Measurements from ENCODE around the gene HS6ST1.

The HS6ST1 gene

DNA sequence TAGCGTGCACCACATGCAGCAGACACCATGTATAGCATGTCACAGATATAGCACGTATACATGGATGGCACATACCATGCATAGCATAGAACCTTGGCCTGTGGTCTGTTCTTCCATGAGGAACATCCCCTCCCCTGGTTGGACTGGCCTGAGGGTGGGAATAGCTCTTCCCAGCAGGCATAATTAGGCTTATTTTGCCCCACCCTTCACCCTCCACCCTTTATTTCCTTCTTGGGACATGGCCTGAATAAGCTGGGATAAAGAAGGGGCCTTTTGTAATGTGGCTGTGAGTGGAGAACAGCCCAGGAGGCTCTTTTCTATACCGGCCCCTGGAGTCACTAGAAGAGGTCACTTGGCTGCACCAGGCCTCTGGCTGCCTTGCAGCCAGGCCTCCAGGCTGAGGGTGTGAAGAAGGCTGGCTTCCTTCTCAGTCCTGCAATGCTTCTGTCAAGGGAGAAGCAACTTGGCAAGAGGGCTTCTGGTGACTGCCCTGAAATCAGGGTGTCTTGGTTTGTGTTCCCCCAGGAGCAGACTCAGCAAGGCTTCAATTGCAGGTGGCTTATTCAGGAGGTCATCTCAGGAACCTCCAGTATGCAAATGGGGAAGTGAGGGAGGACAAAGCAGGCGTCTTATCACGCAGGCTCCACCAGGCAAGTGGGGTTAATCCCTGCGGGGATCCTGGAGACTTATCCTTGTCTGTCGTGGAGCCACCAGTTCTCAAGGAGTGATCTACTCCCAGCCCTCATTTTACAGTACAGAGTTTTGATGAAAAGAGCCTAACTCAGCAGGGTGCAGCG, 68.2 kb downstream of the HS6ST1 start:
- no peak overlapping the region for H3K4me3 ChIP-seq (ENCODE audit: low read depth, low read length)
- H3K27me3 ChIP-seq (replicated peaks): no peaks in the 10 kb centered on the region
- in situ Hi-C loops (cut with HindIII; ENCODE audit: low pct_ligation_motif_present, low sequenced_read_pairs): no loop called here
- H3K36me3 ChIP-seq (replicated peaks): no peaks in the 10 kb centered on the region
- H3K27ac ChIP-seq: no peak overlapping the region
- DNase-seq: no peak
- TF ChIP-seq CTCF (IDR thresholded peaks at IDR 0.05; ENCODE audit: low read depth, low read length, missing control alignments): no peak

DNA sequence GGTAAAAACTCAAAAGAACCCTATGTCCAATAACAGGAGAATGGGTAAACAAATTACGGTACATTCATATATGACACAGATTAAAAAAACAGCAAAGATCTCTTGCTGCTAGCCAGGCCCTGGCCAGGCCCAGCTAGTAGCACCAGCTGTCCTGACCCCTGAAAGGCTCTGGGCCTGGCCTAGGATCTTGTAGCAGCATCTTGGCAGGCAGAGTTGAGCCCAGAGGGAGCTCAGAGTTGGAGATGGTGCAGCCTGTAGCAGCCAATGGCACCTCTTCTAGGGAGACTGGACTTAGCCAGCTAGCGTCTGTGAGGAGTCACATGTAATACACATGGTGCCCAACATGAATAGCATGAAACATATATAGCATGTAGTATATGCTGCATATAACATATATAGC, 69.1 kb downstream of the HS6ST1 start:
- Histone ChIP-seq H3K4me3 (ENCODE audit: low read depth, low read length) (no peak overlapping the region), H3K36me3 (replicated peaks) (no peaks in the 10 kb centered on the region), H3K27me3 (replicated peaks) (no peaks in the 10 kb centered on the region), H3K27ac (no peak overlapping the region)
- in situ Hi-C loops (cut with HindIII; ENCODE audit: low pct_ligation_motif_present, low sequenced_read_pairs): no loop called here
- no peak for DNase-seq
- TF ChIP-seq CTCF (IDR thresholded peaks at IDR 0.05; ENCODE audit: low read depth, low read length, missing control alignments): no peak

DNA sequence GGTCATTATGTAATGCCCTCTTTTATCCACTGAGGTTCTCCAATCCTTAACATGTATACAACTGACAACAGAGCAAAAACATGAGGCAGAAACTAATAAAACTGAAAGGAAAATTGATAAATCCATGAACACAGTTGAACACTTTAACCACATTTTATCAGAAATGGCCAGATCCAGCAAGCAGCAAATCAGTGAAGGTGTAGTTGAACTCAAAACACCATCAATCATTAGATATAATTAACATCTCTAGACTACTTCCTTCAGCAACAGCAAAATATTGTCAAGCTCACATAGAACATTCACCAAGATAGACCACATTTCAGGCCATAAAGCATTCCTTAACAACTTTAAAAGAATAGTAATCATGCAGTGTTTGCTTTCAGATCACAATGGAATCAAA, 72.9 kb downstream of the HS6ST1 start:
- no peak for TF ChIP-seq CTCF (IDR thresholded peaks at IDR 0.05; ENCODE audit: low read depth, low read length, missing control alignments)
- no peaks in the 10 kb centered on the region for H3K36me3 ChIP-seq (replicated peaks)
- no peak for DNase-seq
- no peak overlapping the region for H3K4me3 ChIP-seq (ENCODE audit: low read depth, low read length)
- in situ Hi-C loops (cut with HindIII; ENCODE audit: low pct_ligation_motif_present, low sequenced_read_pairs): no loop called here
- no peak overlapping the region for H3K27ac ChIP-seq
- no peaks in the 10 kb centered on the region for H3K27me3 ChIP-seq (replicated peaks)

- TF ChIP-seq CTCF (IDR thresholded peaks at IDR 0.05; ENCODE audit: low read depth, low read length, missing control alignments): no peak
- Histone ChIP-seq H3K27ac (no peak overlapping the region), H3K4me3 (ENCODE audit: low read depth, low read length) (no peak overlapping the region), H3K36me3 (replicated peaks) (no peaks in the 10 kb centered on the region), H3K27me3 (replicated peaks) (no peaks in the 10 kb centered on the region)
- no peak for DNase-seq
- in situ Hi-C loops (cut with HindIII; ENCODE audit: low pct_ligation_motif_present, low sequenced_read_pairs): no loop called here
Observed at GRCh38 chr2:128241896-128242295, 76.8 kb downstream of the HS6ST1 start.

DNA sequence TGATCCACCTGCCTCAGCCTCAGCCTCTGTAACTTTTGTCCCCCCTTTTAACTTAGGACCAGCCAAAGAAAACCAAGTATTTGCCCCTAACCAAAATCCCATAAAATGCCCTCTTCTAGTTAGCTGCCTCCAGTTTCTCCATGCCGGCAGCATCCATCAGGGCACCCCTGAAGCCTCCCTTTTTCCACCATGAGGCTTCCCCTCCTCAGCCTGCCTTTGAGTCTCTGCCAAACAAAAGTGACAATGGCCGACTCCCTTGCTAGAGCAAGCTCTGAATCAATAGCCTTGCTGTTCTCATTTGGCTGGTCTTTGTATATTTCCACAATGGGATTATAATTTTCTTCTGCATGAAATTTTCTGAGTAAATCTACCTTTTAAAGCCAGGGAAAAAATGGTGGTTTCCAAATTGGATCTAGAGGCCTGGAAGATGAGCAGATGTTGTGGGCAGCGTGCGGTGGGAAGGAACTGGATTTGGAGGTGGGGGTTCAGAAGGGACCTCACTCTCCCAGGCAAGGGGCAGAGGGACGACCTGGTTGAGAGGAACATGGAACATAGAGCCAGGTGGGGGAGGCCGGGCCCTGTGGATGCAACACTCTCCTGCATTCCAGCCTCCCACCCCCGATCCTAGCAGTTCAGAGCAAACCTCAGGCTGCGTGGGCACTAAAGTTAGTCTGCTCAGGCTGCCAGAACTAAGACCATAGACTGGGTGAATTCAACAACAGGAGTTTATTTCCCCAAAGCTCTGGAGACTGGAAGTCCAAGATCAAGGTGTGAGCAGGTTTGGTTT, 80.6 kb downstream of the HS6ST1 start:
- Histone ChIP-seq H3K4me3 (ENCODE audit: low read depth, low read length) (no peak overlapping the region), H3K36me3 (replicated peaks) (no peaks in the 10 kb centered on the region), H3K27ac (peak overlapping the region; percentile 82), H3K27me3 (replicated peaks) (no peaks in the 10 kb centered on the region)
- TF ChIP-seq CTCF (IDR thresholded peaks at IDR 0.05; ENCODE audit: low read depth, low read length, missing control alignments): no peak
- no peak for DNase-seq
- in situ Hi-C loops (cut with HindIII; ENCODE audit: low pct_ligation_motif_present, low sequenced_read_pairs): no loop called here
